GM18505 (cell line): ENCODE data around the gene MYO19.

Experiments used
- ATAC-seq: cut with Tn5 transposase; IDR thresholded peaks from one replicate; pipeline ENCODE4 v1.9.1; 2021; ENCODE audit not compliant: unreplicated experiment
- POLR2A ChIP-seq: IDR thresholded peaks from 4 replicates; pipeline ENCODE4 v1.6.1; 2011; ENCODE audit warnings: borderline replicate concordance; ENCODE audit not compliant: insufficient read depth, insufficient read length; ENCODE audit errors: extremely low read depth

MYO19 gene

DNA sequence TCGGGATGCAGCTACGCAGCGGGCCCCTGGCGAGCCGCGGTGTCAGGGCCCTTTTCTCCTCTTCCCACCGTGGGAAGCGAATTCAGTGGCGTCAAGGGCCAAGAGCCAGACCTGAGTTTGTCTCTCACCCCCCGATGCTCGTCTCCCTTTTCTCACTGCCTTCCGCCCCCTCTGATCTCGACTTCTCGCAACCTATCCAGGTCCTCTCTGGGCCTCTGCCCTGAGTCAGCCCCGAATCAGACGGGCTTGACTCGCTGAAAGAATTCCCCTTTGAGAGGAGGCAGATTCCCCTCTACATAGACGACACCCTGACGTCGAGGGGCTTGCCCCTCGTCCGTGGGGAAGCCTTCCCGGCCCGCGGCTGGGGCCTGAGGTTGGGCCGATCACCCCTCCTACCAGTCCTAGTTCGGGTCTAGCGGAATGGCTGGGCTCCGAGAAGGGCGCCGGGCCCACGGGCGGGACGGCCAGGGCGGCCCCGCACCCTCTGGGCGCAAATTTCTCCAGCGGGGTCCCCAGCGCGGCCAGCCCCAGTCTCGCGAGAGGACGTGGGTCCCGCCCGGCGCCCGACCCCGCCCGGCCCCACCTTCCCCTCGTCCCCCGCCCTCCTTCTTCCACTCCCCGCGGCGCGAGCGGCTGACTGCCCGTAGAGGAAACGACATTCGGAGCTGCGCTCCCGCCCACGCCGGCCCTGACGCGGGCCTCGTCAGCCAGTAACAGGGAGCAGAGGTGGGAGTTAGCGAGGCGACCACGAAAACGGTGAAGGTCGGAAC lies 9.8 kb upstream of the MYO19 start, which contains the start of gene GGNBP2:
GGNBP2 (plus strand) TSS at position 613 of the 770 bp plus-strand sequence. CDS start 806 bp downstream, outside the sequence.
- peak; percentile 55 for ATAC-seq
- peak; percentile 87 for TF ChIP-seq POLR2A

DNA sequence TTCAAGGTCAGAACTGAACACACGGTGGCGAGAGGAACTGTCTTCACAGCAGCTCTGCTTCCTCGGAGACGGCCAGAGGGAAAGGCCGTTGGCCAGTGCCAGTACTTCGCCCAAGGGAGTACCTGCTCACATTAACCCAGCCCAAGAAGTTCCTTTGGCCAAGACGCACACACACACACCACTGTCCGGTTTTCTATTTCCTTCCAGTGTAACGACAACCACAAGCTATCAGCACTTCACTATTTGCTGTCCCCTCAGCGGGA lies 9.3 kb upstream of the MYO19 start:
- TF ChIP-seq POLR2A, result no peak
- peak; percentile 3 for ATAC-seq

DNA sequence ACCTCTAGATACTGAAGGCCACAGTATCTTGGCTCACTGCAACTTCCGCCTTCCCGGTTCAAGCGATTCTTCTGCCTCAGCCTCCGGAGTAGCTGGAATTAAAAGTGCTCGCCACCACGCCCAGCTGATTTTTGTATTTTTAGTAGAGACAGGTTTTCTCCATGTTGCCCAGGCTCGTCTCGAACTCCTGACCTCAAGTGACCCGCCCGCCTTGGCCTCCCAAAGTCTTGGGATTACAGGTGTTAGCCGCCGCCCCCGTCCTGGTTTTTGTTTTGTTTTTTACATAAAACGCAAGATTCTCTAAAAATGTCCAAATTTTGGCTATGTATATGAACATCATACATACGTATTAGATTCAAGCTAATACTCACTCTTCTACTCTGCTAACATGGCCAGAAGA lies 8.1 kb upstream of the MYO19 start:
- ATAC-seq, result no peak

DNA sequence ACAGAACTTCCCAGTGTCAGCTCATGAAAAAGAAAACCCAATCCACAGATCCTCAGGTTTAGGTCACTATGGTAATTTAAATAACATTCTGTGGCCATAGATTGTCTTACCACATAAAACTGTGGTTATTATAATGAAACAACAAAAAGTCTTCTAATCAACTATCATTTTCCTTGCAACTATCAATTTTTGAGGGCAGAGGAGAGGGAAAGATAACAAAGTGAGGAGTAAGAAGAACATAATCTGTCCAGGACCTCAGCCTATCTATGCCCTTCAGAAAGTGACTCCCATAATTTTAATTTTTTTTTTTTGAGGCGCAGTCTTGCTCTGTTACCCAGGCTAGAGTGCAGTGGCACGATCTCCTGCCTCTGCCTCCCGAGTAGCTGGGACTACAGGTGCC lies 6.0 kb upstream of the MYO19 start:
- no peak for TF ChIP-seq POLR2A
- no peak for ATAC-seq

More for the DNA sequence above, 8.1 kb upstream of the MYO19 start:
- no peak for TF ChIP-seq POLR2A

DNA sequence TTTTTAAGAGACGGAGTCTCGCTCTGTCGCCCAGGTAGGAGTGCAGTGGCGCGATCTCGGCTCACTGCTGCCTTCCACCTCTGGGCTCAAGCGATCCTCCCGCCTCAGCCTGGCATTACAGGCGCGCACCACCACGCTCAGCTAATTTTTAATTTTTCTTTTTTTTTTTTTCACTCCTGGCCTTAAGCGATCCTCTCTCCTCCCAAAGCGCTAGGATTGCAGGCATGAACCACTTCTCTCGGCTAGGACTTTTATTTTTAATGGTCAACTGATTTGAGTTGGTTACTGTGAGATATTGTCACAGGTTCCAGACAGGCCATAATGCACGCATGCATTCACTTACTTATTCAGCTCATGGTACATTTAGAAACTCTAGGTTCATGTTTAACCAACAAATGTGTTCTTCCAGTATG lies 1.0 kb upstream of the MYO19 start:
- TF ChIP-seq POLR2A, result no peak

DNA sequence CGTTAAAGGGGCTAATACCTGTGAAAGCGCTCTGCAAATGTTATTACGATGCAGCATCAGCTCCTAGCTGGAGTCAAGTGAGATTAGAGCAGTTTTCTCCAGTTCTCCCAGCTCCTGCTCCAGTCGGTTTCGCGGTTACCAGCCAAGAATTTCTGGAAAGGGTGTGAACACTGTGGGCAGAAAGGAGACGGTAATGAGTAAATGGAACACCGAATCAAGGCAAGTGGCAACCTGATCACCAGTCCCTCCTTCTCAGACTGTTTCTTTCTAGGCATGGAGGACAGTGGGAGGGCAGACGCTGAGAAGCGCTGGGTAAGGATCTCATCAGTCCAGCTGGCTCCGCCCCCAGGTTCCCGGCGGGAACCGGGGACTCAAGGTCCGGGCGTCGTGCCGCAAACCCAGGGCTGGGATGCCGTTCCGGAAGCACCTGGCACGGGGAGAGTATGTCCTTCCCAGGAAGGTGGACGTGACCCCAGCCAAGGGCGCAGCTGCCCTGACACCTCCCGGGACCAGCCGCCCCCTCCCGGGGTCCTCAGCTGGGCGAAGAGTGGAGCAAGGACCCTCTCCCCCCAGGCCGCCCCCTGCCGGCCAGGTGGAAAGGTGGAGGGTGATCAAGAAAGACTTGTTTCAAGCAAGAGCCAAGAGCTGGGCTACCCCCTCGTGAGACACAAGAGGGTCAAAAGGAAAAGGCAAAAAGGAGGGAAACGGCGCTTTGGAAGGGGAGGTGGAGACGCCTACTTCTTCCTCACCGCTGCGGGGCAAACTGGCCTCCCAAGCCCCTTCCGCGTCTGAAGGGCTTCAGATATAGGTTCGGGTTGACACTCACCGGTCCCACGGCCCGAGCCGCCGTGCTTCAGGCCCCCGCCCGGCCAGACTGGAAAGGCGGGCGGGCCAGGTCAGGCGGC lies 481 bp downstream of the MYO19 start:
- peak; percentile 27 for ATAC-seq
- no peak for TF ChIP-seq POLR2A

More for the DNA sequence above, 1.0 kb upstream of the MYO19 start:
- no peak for ATAC-seq

DNA sequence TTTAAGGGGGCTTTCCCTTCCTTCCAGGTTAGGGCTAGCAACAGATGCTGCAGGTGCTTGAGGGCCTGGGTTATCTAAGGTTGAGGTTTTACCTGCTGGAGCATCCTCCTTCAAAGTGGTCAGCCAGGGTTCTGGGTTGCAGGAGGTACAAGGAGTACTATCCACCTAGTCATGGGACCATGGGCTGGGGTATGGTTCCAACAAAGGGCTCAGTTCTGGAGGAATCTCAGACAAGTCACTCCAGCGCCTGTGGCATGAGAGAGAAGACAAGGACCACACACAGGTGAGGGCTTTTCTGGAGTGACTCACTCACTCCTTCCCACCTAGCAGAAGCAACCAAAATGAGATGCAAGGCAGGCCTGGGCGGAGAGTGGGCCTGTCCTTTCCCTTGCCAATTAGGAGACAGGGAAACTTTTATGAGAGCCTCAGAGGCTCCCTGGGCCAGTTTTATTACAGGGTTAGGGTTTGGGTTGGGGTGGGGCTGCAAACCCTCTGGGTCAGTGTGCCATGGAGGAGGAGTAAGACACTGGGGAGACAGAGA lies 2.2 kb downstream of the MYO19 start:
- no peak for ATAC-seq
- no peak for TF ChIP-seq POLR2A

DNA sequence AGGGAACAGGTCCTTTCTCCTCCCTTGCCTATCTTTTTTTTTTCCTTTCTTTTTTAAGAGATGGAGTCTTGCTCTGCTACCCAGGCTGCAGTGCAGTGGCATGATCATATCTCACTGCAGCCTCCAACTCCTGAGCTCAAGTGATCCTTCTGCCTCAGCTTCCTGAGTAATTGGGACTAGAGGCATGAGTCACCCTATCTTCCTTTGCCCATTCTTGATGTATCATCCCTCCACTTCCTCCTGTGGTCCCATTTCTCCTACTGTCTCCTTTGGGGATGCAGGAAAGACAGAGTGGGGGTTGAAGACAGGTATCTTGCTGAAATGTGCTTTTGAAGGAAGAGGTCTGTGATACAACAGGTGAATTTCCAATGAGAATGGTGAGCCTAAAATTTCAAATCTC lies 5.5 kb downstream of the MYO19 start:
- no peak for TF ChIP-seq POLR2A
- ATAC-seq, result no peak

DNA sequence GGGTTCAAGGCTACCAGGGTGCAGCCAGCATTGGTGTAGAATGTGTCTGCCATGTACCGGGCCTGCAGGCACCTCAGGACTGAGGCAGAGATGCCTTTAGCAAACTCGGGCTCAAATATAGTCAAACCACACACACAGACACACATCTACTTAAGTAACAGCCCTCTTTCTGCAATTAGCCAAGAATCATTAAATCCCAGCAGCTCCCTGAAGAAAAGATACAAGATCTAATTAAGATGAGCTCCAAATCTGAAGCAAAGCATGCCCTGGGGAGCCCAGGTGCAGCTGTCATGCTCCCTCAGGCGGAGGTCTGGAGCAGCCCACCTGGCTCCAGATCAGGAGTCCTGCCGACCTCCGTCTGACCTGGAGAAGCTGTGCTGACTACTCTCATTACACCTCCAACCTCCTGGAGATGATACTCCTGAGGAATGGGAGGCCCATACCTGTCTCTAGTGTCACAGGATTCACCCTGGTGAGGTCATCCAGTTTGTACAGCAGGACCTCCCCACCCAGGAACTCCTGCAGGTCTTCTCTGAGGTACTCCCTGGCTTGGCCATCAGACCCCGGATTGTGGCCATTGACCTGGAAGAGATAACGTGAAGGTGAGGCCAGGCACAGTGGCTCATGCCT lies 6.9 kb downstream of the MYO19 start:
- ATAC-seq, result no peak
- no peak for TF ChIP-seq POLR2A

DNA sequence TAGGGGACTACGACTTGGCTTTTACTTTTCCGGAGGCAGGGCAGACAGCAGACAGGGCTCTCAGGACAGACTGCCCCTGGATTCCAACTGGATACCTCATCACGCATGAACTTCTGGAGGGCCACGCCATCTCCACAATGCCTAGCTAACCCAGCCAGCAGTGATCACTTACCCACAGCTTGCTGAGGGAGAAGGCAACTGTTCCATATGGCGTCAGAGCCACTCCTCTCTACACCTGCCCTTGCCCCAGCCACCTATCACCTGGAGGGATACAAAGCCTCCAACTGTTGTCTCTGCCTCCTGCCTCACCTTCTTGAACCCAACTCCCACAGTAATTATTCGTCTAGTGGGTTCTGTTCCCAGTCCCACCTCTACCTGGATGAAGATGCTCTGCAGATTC lies 8.8 kb downstream of the MYO19 start:
- TF ChIP-seq POLR2A, result no peak
- no peak for ATAC-seq

DNA sequence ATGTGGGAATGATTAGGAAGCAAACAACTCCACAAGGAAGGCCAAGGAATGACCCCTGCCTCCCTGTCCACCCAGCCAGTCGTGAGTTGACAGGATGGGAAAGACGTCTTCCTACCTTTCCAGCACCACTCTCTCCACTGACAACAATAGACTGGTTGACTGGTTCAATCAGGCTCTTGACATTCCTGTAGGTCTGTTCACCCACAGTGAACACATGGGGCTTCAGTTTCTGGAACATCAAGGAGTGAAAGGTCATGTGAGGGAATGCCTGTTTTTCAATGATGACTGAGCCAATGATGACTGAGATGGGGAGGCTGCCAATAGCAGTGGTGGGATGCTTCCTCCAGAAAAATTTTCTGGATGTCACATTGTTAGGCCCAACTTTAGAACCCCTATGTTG lies 9.6 kb downstream of the MYO19 start:
- no peak for TF ChIP-seq POLR2A
- ATAC-seq, result no peak

DNA sequence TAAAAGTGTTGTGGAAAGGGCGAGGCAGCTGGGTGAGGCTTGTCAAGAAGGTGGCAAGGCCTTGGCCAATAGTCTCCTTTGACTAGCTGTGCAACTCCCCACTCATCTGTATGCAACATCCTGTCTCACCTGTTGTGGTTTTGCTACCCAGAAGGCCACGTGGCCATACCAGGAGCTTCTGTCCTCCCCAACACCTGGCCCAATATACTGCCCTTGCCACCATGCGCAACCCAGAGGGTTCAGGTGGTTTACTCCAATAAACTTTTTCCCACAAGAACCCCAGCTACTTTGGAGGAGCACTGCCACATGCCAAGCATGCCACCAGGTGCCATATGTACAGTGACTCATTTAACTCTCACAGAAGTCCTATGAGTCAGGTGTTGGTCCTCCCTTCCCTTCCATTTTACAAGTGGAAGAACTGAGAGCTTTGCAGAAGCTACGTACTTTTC lies 10.2 kb downstream of the MYO19 start:
- ATAC-seq, result no peak
- no peak for TF ChIP-seq POLR2A

DNA sequence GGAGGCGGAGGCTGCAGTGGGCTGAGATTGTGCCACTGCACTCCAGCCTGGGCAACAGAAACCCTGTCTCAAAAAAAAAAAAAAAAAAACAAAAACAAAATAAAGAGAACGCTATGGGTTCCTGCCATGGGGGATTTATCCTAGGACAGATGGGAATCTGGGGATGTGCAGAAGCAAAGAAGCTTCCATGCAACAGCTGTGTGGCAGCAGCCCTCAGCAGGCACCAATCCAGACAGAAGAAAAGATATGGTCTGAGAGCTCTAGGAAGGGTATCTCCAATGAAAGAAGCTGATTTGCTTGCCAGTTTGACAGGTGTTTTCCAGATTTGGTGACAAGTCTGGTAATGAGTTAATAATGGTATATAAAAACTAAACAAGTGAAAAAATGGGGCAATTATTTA lies 11.6 kb downstream of the MYO19 start:
- ATAC-seq, result no peak
- no peak for TF ChIP-seq POLR2A
